ENCODE data around the gene ULK3. TPM values are rescaled to one million over a fixed set of nuclear protein-coding genes. Genes with fewer than 3 reads are reported as not detected.

The ULK3 gene
- total RNA-seq, 3 donors from 2014 or later: 28.3 to 48.8 (median 48.0) TPM

DNA sequence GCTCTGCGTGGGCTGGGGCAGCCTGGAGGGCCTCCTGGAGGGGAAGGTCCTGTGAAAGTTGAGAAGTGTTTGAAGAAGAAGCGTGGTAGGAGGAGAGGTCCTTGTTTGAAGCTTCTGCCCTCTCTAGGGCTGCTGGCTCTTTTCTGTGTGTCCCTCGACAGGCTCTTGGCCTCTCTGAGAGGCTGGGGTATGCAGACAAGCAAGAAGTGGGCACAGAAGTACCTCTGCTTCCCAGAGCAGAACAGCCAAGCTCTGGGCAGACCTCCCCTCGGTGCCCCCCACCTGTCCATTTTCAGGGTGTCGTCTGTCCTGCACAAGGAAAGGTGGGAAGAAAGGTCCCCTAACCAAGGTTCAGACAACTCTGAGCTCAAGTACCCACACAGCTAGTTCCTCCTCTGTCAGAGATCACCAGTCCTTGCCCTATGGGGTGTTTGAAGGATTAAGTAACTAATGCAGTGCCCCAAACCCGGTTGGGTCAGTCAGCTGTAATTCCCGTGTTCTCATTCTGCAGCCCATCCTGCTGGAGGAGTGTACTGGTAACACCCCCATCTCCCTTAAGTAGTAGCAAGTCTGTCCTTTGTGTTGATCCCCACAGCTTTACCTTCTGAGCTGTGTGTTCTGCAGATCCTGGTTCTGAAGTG is 54.8 kb downstream of the ULK3 start:
- Histone ChIP-seq H3K4me1 (peaks cover 27 to 42% of the 10 kb centered on the region in 2 donors), H3K27ac (peak overlapping the region; percentile 60 to 84), H3K9me3 (no peaks in the 10 kb centered on the region), H3K36me3 (no peaks in the 10 kb centered on the region), H3K27me3 (no peaks in the 10 kb centered on the region), H3K4me3 (no peak overlapping the region)
- TF ChIP-seq POLR2AphosphoS5 (IDR thresholded peaks at IDR 0.05) (no peak), POLR2A (IDR thresholded peaks at IDR 0.05) (no peak), CTCF (IDR thresholded peaks at IDR 0.05) (no peak)
- no peak for DNase-seq (ENCODE audit: low spot score in 2 of 2)
- intact Hi-C loops (cut with DNase I; ENCODE audit: low total_unique reads): no loop called here

GRCh38 chr15:74787251-74788041 is 55.5 kb downstream of the ULK3 start:
- Histone ChIP-seq H3K27me3 (no peaks in the 10 kb centered on the region), H3K4me3 (no peak overlapping the region), H3K4me1 (peaks cover 30 to 45% of the 10 kb centered on the region in 2 donors), H3K27ac (peak overlapping the region; percentile 60 to 84), H3K36me3 (no peaks in the 10 kb centered on the region), H3K9me3 (no peaks in the 10 kb centered on the region)
- intact Hi-C loops (cut with DNase I; ENCODE audit: low total_unique reads): no loop called here
- DNase-seq (ENCODE audit: low spot score in 2 of 2): peak in 1 of 2 donors; percentile 62
- TF ChIP-seq POLR2A (IDR thresholded peaks at IDR 0.05): no peak

DNA sequence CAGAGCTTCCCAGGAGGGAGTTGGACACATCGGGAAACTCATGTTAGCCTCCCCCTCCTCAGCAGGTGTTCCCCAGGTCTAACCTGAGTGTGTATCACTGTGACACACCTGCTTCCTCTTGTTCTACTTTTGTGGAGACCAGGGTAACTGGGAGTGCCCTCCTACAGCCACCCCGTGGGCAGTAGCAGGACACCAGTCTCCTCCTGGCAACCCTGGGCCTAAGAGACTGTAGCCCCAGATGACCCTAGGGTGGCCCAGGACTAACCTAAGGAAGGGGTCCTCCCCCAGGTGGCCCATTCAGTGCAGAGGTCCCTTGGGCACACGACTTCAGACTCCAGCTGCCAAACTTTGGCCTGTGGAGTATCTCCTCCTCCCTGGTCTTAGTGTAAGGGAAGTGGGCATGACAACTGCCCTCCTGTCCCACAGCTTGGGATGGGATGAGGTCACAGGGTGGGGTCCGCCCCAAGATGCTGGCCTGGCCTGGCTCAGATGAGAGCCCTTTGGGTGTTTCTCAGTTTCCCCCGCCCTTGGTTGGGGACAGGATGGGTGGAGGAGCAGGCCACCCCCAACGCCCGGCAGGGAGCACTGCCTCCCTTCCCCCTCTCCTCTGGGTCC is 56.3 kb downstream of the ULK3 start:
- Histone ChIP-seq H3K27me3 (no peaks in the 10 kb centered on the region), H3K4me1 (peaks cover 30 to 45% of the 10 kb centered on the region in 2 donors), H3K27ac (peak overlapping the region; percentile 60 to 84), H3K36me3 (no peaks in the 10 kb centered on the region), H3K4me3 (no peak overlapping the region), H3K9me3 (no peaks in the 10 kb centered on the region)
- intact Hi-C loops (cut with DNase I; ENCODE audit: low total_unique reads): no loop called here
- no peak for TF ChIP-seq CTCF (IDR thresholded peaks at IDR 0.05)
- no peak for TF ChIP-seq POLR2A (IDR thresholded peaks at IDR 0.05)
- no peak for TF ChIP-seq POLR2AphosphoS5 (IDR thresholded peaks at IDR 0.05)
- no peak for DNase-seq (ENCODE audit: low spot score in 2 of 2)

Other genes starting within 250 kb of the ULK3 start
- gene CLK3, start 227.3 kb downstream of the ULK3 start, total RNA-seq: 100 to 1,000 TPM in 2 of 3 donors, 10 to 100 TPM in 1; 99.2 to 110 (median 101) TPM
- 10 to 100 TPM; 13.8 to 21.7 (median 20.3) TPM for gene EDC3, start 147.1 kb downstream of the ULK3 start, total RNA-seq
- 10 to 100 TPM in 1 of 3 donors, 1 to 10 TPM in 1, under 1 TPM in 1; 0.80 to 32.1 (median 4.8) TPM for gene CYP1A1, start 117.6 kb downstream of the ULK3 start, total RNA-seq
- gene CYP1A2, start 94.3 kb downstream of the ULK3 start, total RNA-seq: not detected
- 10 to 100 TPM; 18.7 to 26.2 (median 18.7) TPM for gene CSK, start 61.1 kb downstream of the ULK3 start, total RNA-seq
- gene LMAN1L, start 30.3 kb downstream of the ULK3 start, total RNA-seq: under 1 TPM in 1 of 3 donors, not detected in 2; 0.15 TPM
- under 1 TPM in 1 of 3 donors, not detected in 2; 0.66 TPM for gene CPLX3, start 16.5 kb downstream of the ULK3 start, total RNA-seq
- 10 to 100 TPM; 49.5 to 71.4 (median 69.4) TPM for gene SCAMP2, start 30.2 kb upstream of the ULK3 start, total RNA-seq
- gene MPI, start 46.9 kb upstream of the ULK3 start, total RNA-seq: 10 to 100 TPM; 42.7 to 70.1 (median 48.3) TPM
- gene FAM219B, start 63.7 kb upstream of the ULK3 start, total RNA-seq: 10 to 100 TPM; 51.4 to 72.0 (median 54.1) TPM
- gene COX5A, start 94.9 kb upstream of the ULK3 start, total RNA-seq: 10 to 100 TPM; 55.6 to 73.8 (median 58.3) TPM
- gene RPP25, start 113.6 kb upstream of the ULK3 start, total RNA-seq: 10 to 100 TPM in 2 of 3 donors, 1 to 10 TPM in 1; 7.6 to 17.1 (median 13.1) TPM
- gene SCAMP5, start 152.4 kb upstream of the ULK3 start, total RNA-seq: 1 to 10 TPM; 2.2 to 7.5 (median 4.5) TPM
- gene PPCDC, start 180.4 kb upstream of the ULK3 start, total RNA-seq: 10 to 100 TPM; 17.3 to 19.0 (median 18.9) TPM